Heart left ventricle (tissue), 16 donors: ENCODE results near the gene CDT1. TPM values are rescaled to one million over a fixed set of nuclear protein-coding genes. Genes with fewer than 3 reads are reported as not detected.

Experiments used
- ATAC-seq, 4 donors: fragments of 200-7000 bp; cut with Tn5 transposase; one replicate each; pipeline ENCODE4 v1.9.1; 2020 to 2022; ENCODE audit warnings: moderate library complexity in 4 of 4, mild to moderate bottlenecking in 3 of 4, moderate number of reproducible peaks in 1 of 4
- DNase-seq, 5 donors: peaks; one replicate each; pipeline ENCODE4 v3.0.0-alpha.2; 2020
- H3K27ac ChIP-seq, 12 donors: fragments of 200-600 bp; sonication (generic) in 4 of 12; one replicate each; pipeline versions ENCODE4 v1.5.0 to v1.8.0; 2016 to 2022; ENCODE audit warnings: mild to moderate bottlenecking in 2 of 12
- H3K27me3 ChIP-seq, 9 donors: fragments of 200-600 bp; sonication (generic) in 2 of 9; one replicate each; pipeline versions ENCODE4 v1.5.1 to v1.8.0; 2016 to 2022; ENCODE audit warnings: mild to moderate bottlenecking in 3 of 9
- H3K36me3 ChIP-seq, 9 donors: fragments of 200-600 bp; sonication (generic) in 2 of 9; one replicate each; pipeline versions ENCODE4 v1.5.0 to v1.8.0; 2018 to 2022; ENCODE audit warnings: mild to moderate bottlenecking in 2 of 9
- H3K4me1 ChIP-seq, 12 donors: fragments of 200-600 bp; sonication (generic) in 4 of 12; one replicate each; pipeline versions ENCODE4 v1.5.0 to v1.8.0; 2016 to 2022; ENCODE audit warnings: mild to moderate bottlenecking in 3 of 12
- H3K4me3 ChIP-seq, 12 donors: fragments of 200-600 bp; sonication (generic) in 4 of 12; one replicate each; pipeline versions ENCODE4 v1.5.0 to v1.8.0; 2017 to 2022; ENCODE audit warnings: mild to moderate bottlenecking in 9 of 12, moderate library complexity in 4 of 12
- H3K9me3 ChIP-seq, 12 donors: fragments of 200-600 bp; sonication (generic) in 4 of 12; one replicate each; pipeline versions ENCODE4 v1.5.0 to v1.8.0; 2016 to 2022; ENCODE audit warnings: mild to moderate bottlenecking in 1 of 12
- POLR2A ChIP-seq, 2 donors: fragments of 450-650 bp; IDR thresholded peaks; one replicate each; pipeline ENCODE4 v1.6.1; 2017; ENCODE audit warnings: antibody characterized with exemption in 2 of 2, mild to moderate bottlenecking in 2 of 2, moderate library complexity in 2 of 2
- WGBS, 4 donors: extraction: QIAGEN DNeasy Blood & Tissue Kit in 2 of 4; methylation state at CpG; one replicate each; pipeline versions ENCODE4 v1.1.5 to v1.1.7; 2013 to 2018; 5-methylcytosine and 5-hydroxymethylcytosine counted together
- intact Hi-C, 10 donors: fragments of 100-400 bp; cut with DNase I; formaldehyde crosslinking; loops; one replicate each; pipeline versions ENCODE4 v1.11.1 to v1.14.2; 2022
- polyA plus RNA-seq, 2 donors: library from polyadenylated mRNA; stranded (reverse); fragments of 200-250 nt; gene quantifications; one replicate each; pipeline ENCODE4 v1.2.3, GENCODE V29; 2013
- total RNA-seq, 9 donors: library from RNA; depleted of rRNA in 2 of 9; stranded (reverse); fragments of >200 nt in 2 of 9; fragmentation: NEBNext Ultra II Directional in 3 of 9; extraction: Animal tissue kit (Norgen Biotek cat#: 25700) in 3 of 9; gene quantifications; one replicate each; pipeline versions ENCODE4 v1.1.0 to v1.2.4, GENCODE V29; 2016 to 2023
- TF ChIP-seq, protein P1 (sequence below), 12 donors: fragments of 200-600 bp; sonication (generic) in 4 of 12; IDR thresholded peaks; one replicate each; pipeline versions ENCODE4 v1.5.0 to v1.8.0; 2018 to 2022; ENCODE audit warnings: antibody characterized with exemption in 12 of 12, mild to moderate bottlenecking in 5 of 12
- donor health status: ischemic (EF 13 %, LVEDD 7.1; RV severe dilation, severe dysfunction).
- donor health status: healthy with polysubstance abuse.
- donor health status: DM: no; HTN: yes; CAD: no.
- donor health status: DM: no; HTN: no; CAD: no.
- donor health status: ischemic (EF 25% LVEDD 6.9; RV normal size, moderate dysfunction).
- donor health status: ischemic (EF 25% LVEDD 5.7; RV mildly dilated, moderate dysfunction).
- donor health status: healthy.
- donor health status: DM: yes; HTN: yes; CAD: no.
- donor health status: ischemic (EF 35%, LVEDD 5.7; RV mildly dilated, moderate dysfunction).
- donor health status: nonischemic (EF 11% LVEDD 7.7; RV severe dilation, severe dysfunction).
- donor health status: DM: yes; HTN: yes; CAD: no.
- donor health status: PGD.
- donor health status: ischemic (EF 29% LVEDD 5.4; RV normal size, mild dysfunction).
- donor health status: nonischemic (EF 23%, LVEDD 6.1; RV moderate dilation, normal function).

The CDT1 gene
- total and polyA plus RNA-seq, 11 donors, result 0.19 to 6.1 (median 0.61) TPM

DNA sequence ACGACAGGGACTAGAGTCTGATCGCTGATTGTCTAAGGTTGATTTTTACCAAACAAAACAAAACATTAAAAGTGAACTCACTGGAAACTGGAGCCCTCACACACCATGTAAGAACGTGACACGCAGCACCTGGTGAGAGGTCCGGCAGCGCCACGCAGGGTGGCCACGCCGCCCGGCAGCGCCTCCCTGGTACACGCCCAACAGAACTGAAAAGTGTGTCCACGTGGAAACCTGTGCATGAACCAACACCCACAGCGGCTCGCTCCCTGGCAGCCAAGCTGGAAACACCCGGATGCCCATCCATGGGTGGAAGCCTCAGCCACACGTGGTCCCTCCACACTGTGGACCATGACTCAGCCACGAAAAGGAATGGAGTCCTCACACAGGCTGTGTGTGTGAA, 44.1 kb downstream of the CDT1 start:
- WGBS, 4 donors, result 92 to 95% (median 95%) methylated on average over 18 of the region's 18 CpGs
- Histone ChIP-seq H3K27ac (no peak overlapping the region), H3K9me3 (no peaks in the 10 kb centered on the region), H3K27me3 (no peaks in the 10 kb centered on the region), H3K4me1 (no peaks in the 10 kb centered on the region), H3K36me3 (peaks cover 0 to 21% (median 6%) of the 10 kb centered on the region in 9 donors), H3K4me3 (no peak overlapping the region)
- DNase-seq (no peak), ATAC-seq (no peak)
- intact Hi-C loops, result no loop called here
- TF ChIP-seq, protein P1, sequence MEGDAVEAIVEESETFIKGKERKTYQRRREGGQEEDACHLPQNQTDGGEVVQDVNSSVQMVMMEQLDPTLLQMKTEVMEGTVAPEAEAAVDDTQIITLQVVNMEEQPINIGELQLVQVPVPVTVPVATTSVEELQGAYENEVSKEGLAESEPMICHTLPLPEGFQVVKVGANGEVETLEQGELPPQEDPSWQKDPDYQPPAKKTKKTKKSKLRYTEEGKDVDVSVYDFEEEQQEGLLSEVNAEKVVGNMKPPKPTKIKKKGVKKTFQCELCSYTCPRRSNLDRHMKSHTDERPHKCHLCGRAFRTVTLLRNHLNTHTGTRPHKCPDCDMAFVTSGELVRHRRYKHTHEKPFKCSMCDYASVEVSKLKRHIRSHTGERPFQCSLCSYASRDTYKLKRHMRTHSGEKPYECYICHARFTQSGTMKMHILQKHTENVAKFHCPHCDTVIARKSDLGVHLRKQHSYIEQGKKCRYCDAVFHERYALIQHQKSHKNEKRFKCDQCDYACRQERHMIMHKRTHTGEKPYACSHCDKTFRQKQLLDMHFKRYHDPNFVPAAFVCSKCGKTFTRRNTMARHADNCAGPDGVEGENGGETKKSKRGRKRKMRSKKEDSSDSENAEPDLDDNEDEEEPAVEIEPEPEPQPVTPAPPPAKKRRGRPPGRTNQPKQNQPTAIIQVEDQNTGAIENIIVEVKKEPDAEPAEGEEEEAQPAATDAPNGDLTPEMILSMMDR (IDR thresholded peaks at IDR 0.05), result no peak
- TF ChIP-seq POLR2A (IDR thresholded peaks at IDR 0.05), result no peak

DNA sequence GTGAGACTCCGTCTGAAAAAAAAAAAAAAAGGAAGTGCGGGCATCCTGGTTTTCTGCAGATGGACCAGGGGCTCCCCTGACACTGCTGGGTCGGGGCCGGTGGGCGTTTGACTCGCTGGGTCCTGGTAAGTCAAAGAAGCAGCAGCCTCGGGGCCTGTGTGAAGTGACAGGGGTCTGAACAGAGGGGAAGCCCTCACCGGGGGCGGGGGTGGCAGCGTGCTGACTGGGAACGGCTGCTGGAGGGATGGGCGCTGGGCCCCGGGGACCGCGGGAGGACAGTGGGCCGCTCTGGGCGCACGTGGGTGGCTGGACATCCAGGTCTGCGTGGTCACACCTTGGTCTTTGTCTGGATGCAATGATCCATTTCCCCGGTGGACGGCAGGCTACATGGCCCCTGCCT, 45.0 kb downstream of the CDT1 start:
- Histone ChIP-seq H3K27me3 (no peaks in the 10 kb centered on the region), H3K4me3 (no peak overlapping the region), H3K27ac (no peak overlapping the region), H3K4me1 (peaks cover 0 to 8% (median 0%) of the 10 kb centered on the region in 12 donors), H3K36me3 (peaks cover 0 to 19% (median 3%) of the 10 kb centered on the region in 9 donors), H3K9me3 (no peaks in the 10 kb centered on the region)
- DNase-seq (no peak), ATAC-seq (no peak)
- intact Hi-C loops, result no loop called here
- TF ChIP-seq, protein P1 (IDR thresholded peaks at IDR 0.05), result no peak
- no peak for TF ChIP-seq POLR2A (IDR thresholded peaks at IDR 0.05)
- WGBS, 4 donors, result 88 to 93% (median 91%) methylated on average over 19 to 21 of the region's 21 CpGs

DNA sequence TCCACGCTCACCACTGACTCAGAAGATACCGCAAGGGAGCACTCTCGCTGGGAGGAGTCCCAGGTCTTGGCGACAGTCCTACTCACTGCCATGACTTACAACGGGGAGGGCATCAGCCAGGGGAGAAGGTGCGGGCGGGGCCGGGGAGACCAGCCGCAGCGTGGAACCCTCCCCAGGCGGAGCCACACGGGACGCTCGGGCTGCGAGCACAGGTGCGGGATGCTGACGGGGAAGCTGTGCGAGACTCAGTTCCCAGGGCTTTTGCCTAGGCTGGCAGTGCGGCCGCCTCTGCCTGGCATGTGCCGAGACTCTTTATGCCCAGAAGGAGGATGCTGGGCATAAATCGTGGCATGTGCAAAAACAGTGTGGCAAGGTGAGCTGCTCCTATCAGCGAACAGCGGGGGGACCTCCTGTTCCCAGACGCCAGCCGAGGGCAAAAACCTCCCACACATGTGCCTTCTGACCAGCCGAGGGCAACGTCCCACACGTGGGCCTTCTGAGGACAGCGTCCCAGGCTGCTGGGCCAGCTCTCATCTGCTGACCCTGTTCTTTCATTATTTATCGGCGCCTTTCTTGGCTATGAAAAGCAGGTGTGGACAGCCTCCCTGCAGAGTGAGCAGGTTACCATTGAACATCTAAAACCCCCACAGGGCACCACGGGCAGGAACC, 47.1 kb downstream of the CDT1 start:
- intact Hi-C loops, result loop anchor here in 1 of 10 donors (10.0 kb wide), 1 partner anchor 364 kb away; the partner anchor contains the start of gene ZNF778
- TF ChIP-seq POLR2A (IDR thresholded peaks at IDR 0.05), result no peak
- TF ChIP-seq, protein P1 (IDR thresholded peaks at IDR 0.05), result no peak
- H3K36me3 ChIP-seq, result peaks cover 0 to 19% (median 3%) of the 10 kb centered on the region in 9 donors
- ATAC-seq, result no peak
- no peak for DNase-seq
- no peak overlapping the region for H3K4me3 ChIP-seq
- WGBS, 4 donors, result 94 to 96% (median 94%) methylated on average over 30 to 33 of the region's 33 CpGs
- no peak overlapping the region for H3K27ac ChIP-seq
- no peaks in the 10 kb centered on the region for H3K27me3 ChIP-seq
- peaks cover 0 to 29% (median 3%) of the 10 kb centered on the region in 12 donors for H3K4me1 ChIP-seq
- H3K9me3 ChIP-seq, result no peaks in the 10 kb centered on the region

GRCh38 chr16:88851616-88852015, 48.0 kb downstream of the CDT1 start:
- H3K9me3 ChIP-seq, result no peaks in the 10 kb centered on the region
- H3K27ac ChIP-seq, result no peak overlapping the region
- H3K4me3 ChIP-seq, result no peak overlapping the region
- DNase-seq, result no peak
- no peak for ATAC-seq
- H3K36me3 ChIP-seq, result peaks cover 0 to 19% (median 3%) of the 10 kb centered on the region in 9 donors
- intact Hi-C loops, result loop anchor here in 1 of 10 donors (10.0 kb wide), 1 partner anchor 363 kb away; the partner anchor contains the start of gene ZNF778
- H3K27me3 ChIP-seq, result no peaks in the 10 kb centered on the region
- 92 to 99% (median 94%) methylated on average over 16 to 19 of the region's 19 CpGs for WGBS, 4 donors
- TF ChIP-seq POLR2A (IDR thresholded peaks at IDR 0.05), result no peak
- TF ChIP-seq, protein P1 (IDR thresholded peaks at IDR 0.05), result no peak
- peaks cover 0 to 36% (median 11%) of the 10 kb centered on the region in 12 donors for H3K4me1 ChIP-seq
